Measurements from ENCODE around the gene PCLO.
"Not testable (repeated sequence)": the region's sequence is repeated elsewhere in the genome, so short reads cannot be mapped to it uniquely, and the experiment has no call there.

The PCLO gene

GRCh38 chr7:82722946-82723345 is 439.7 kb downstream of the PCLO start:
- no peak for DNase-seq (ENCODE audit: low read depth)
- no peak for TF ChIP-seq CTCF (IDR thresholded peaks at IDR 0.05; ENCODE audit: insufficient read depth, low read depth, low read length, missing control alignments)
- H3K4me3 ChIP-seq (ENCODE audit: low read length), result no peak overlapping the region

GRCh38 chr7:82715344-82715743 is 447.3 kb downstream of the PCLO start:
- no peak for DNase-seq (ENCODE audit: low read depth)
- no peak overlapping the region for H3K4me3 ChIP-seq (ENCODE audit: low read length)
- TF ChIP-seq CTCF (IDR thresholded peaks at IDR 0.05; ENCODE audit: insufficient read depth, low read depth, low read length, missing control alignments), result no peak

GRCh38 chr7:82714883-82715282 is 447.8 kb downstream of the PCLO start:
- no peak for TF ChIP-seq CTCF (IDR thresholded peaks at IDR 0.05; ENCODE audit: insufficient read depth, low read depth, low read length, missing control alignments)
- peak; percentile 14 for DNase-seq (ENCODE audit: low read depth)
- no peak overlapping the region for H3K4me3 ChIP-seq (ENCODE audit: low read length)

GRCh38 chr7:82713506-82713905 is 449.2 kb downstream of the PCLO start:
- no peak for TF ChIP-seq CTCF (IDR thresholded peaks at IDR 0.05; ENCODE audit: insufficient read depth, low read depth, low read length, missing control alignments)
- H3K4me3 ChIP-seq (ENCODE audit: low read length), result no peak overlapping the region
- DNase-seq (ENCODE audit: low read depth), result no peak

DNA sequence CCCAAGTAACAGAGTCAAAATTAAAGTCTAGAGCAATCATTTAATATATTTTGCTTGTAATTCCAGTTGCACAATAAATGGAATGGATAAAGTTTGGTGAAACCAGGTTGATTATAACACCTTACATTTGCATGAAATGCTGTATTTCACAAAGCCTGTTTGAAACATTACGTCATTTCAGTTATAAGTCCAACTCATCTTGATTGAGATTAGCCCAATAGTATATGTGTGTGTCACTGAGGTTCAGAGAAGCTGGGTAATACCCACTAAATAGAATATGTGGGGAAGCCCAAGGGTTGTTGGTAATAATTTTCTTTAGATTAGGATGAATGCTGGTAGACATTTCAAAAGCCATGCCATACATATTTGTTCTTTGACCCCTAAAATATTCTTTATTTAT is 456.3 kb downstream of the PCLO start:
- not testable (repeated sequence) for DNase-seq (ENCODE audit: low read depth); H3K4me3 ChIP-seq (ENCODE audit: low read length)

GRCh38 chr7:82705517-82706260 is 457.0 kb downstream of the PCLO start:
- no peak overlapping the region for H3K4me3 ChIP-seq (ENCODE audit: low read length)
- no peak for TF ChIP-seq CTCF (IDR thresholded peaks at IDR 0.05; ENCODE audit: insufficient read depth, low read depth, low read length, missing control alignments)
- DNase-seq (ENCODE audit: low read depth), result peak; percentile 9

- no peak overlapping the region for H3K4me3 ChIP-seq (ENCODE audit: low read length)
- DNase-seq (ENCODE audit: low read depth), result no peak
- no peak for TF ChIP-seq CTCF (IDR thresholded peaks at IDR 0.05; ENCODE audit: insufficient read depth, low read depth, low read length, missing control alignments)
Measured at GRCh38 chr7:82704121-82704520, 458.6 kb downstream of the PCLO start.

All from epithelial cell of esophagus (primary cell).